NT2/D1 (cell line): ENCODE measurements around the gene RNF113A.

Experiments used
- SUZ12 ChIP-seq: IDR thresholded peaks from 2 replicates; pipeline ENCODE4 v1.6.1; 2011; ENCODE audit not compliant: insufficient read length, insufficient read depth; ENCODE audit errors: extremely low read depth
- YY1 ChIP-seq: IDR thresholded peaks from 2 replicates; pipeline ENCODE4 v1.6.1; 2011; ENCODE audit not compliant: insufficient read length, insufficient read depth
- ZNF274 ChIP-seq: IDR thresholded peaks from 2 replicates; pipeline ENCODE4 v1.6.1; 2011; ENCODE audit warnings: mild to moderate bottlenecking, low read depth, low read length

GRCh38 chrX:119871599-119872395 lies at the start of gene RNF113A, which contains the start of gene NDUFA1:
- TF ChIP-seq YY1 = no peak
- TF ChIP-seq ZNF274 = no peak
- no peak for TF ChIP-seq SUZ12
